ENCODE measurements around the gene TCP1.
"Not testable (repeated sequence)": the region's sequence is repeated elsewhere in the genome, so short reads cannot be mapped to it uniquely, and the experiment has no call there.

Gene TCP1

DNA sequence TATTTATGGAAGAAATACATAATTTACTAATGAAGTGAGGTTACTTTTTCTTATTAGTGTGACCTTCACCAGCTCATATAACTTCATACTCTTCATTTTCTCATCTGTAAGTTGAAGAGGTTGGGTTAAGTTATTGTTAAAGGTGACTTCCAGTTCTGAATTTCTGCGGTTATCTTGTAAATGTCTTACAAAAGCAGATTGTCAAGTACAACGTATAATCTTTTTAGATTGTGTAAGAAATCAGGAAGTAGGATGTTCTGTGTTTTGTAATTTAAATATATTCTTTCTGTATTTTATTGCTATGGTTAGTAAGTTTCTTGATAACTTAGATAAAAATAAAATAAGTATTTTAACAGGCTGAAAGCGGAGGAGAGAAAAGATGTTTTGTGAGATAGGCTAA is 50.1 kb downstream of the TCP1 start:
- no peak for DNase-seq (ENCODE audit: low spot score)

DNA sequence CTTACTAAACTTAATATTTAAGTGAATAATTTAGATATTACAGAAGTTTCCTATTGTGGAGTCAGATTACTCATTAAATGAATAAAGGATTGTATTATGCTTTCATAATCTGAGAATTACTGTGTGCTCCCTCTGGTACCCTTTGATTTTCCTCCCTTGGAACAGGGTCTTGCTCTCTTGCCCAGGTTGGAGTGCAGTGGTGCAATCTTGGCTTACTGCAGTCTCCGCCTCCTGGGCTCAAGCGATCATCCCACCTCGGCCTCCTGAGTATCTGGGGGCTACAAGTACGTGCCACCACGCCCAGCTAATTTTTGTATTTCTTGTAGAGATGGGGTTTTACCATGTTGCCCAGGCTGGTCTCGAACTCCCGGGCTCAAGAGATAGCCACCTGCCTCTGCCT is 52.5 kb downstream of the TCP1 start:
- no peak for DNase-seq (ENCODE audit: low spot score)

DNA sequence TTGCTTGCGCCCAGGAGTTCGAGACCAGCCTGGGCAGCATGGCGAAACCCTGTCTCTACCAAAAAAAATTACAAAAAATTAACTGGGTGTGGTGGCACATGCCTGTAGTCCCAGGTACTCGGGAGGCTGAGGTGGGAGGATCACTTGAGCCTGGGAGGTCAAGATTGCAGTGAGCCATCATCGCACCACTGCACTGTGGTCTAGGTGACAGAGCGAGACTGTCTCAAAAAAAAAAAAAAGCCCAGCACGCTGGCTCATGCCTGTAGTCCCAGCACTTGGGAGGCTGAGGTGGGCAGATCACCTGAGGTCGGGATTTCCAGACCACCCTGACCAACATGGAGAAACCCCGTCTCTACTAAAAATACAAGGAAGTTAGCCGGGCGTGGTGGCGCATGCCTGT is 56.0 kb downstream of the TCP1 start:
- not testable (repeated sequence) for DNase-seq (ENCODE audit: low spot score)

DNA sequence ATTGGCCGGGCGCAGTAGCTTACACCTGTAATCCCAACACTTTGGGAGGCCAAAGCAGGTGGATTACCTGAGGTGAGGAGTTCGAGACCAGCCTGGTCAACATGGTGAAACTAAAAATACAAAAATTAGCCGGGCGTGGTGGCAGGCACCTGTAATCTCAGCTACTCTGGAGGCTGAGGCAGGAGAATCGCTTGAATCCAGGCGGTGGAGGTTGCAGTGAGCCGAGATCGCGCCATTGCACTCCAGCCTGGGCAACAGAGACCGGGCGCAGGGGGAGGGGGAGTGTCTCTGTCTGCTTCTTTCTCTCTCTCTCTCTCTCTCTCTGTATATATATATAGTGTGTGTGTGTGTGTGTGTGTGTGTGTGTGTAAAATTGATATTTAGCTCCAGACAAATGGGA is 56.9 kb downstream of the TCP1 start:
- DNase-seq (ENCODE audit: low spot score): not testable (repeated sequence)

DNA sequence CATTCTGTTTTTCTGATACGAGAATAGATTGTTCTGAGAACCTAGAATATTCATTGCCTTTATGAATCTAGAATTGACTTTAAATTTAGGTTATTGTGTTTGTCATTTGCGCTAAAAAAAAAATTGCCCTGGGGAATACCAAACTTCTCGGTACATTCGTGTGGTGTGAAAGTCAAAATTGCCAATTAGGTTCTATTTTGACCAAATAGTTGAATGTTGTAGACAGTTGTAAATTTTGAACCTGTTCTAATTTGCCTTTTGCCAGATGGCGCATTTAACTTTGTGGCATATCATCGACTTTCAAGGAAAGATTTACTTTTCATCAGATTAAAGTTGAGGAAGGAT is 59.1 kb downstream of the TCP1 start:
- DNase-seq (ENCODE audit: low spot score): no peak

DNA sequence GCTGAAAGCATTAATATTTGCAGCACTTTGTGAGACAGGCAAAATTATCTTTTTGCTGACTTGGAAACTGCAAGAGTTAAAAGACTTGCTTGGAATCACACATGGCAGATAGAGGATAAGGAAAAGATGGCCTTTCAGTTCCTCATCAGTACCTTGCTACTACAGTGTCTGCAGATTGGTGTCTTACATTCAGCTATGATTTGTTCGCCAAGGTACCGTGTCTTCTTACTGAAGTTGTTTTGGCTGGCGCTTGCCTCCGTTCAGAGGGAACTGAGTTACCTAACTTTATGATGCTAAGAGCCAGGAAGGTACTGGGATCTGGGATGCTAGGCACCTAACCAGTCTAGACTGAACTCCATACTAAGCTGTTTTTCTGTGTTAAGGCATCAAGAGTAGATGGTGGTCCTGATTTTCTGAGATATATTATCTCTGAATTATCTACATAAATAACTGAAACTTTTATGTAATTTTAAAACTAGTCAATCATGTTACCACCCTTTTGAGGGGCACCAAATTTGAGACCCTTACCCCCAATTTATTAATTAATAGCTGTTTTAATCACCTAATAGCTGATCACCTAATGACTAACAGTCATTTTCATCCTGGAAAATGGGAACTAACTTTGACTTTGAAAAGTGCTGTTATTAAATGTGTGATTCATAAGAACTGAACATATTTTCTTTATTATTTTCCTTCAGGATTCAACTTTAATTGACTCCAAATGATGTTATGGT is 59.6 kb downstream of the TCP1 start:
- DNase-seq (ENCODE audit: low spot score): no peak

DNA sequence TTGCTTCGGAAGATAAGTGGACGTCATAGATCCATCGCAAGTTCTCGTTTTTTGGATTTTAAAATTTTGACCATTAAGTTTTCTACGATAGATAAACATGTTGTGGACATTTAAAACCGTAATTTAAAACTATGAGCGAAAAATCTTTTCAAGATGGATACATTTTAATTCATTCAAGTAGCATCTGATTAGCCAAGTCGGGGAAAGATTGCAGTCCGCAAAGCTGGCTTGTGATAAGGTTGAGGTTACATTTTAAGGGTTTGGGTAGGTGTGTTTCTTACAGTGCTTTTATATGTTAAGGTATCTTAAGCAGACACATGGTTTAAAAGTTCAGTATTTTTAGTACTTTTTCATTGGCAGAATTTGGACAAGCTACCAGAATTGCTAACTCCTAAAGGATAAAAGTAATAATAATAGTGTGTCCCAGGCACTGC is 60.9 kb downstream of the TCP1 start:
- peak; percentile 45 for DNase-seq (ENCODE audit: low spot score)

All from hematopoietic multipotent progenitor cell treated with erythropoietin and hydrocortisone succinate and interleukin-3 and kit ligand, for 15 days (in vitro differentiated cells).